ENCODE results near the gene UPK1B. TPM values are rescaled to one million over a fixed set of nuclear protein-coding genes. Genes with fewer than 3 reads are reported as not detected.
A peak's percentile ranks its signal among the peaks of the same experiment; 100 is the strongest.
"Not testable (repeated sequence)": the region's sequence is repeated elsewhere in the genome, so short reads cannot be mapped to it uniquely, and the experiment has no call there.

The UPK1B gene
- polyA plus RNA-seq, 3 donors, result 7.1 to 13.2 (median 9.1) TPM

GRCh38 chr3:119220970-119221667 lies 47.7 kb downstream of the UPK1B start:
- DNase-seq, result no peak

- no peak for DNase-seq
These were observed 48.5 kb downstream of the UPK1B start for GRCh38 chr3:119221779-119222320.

DNA sequence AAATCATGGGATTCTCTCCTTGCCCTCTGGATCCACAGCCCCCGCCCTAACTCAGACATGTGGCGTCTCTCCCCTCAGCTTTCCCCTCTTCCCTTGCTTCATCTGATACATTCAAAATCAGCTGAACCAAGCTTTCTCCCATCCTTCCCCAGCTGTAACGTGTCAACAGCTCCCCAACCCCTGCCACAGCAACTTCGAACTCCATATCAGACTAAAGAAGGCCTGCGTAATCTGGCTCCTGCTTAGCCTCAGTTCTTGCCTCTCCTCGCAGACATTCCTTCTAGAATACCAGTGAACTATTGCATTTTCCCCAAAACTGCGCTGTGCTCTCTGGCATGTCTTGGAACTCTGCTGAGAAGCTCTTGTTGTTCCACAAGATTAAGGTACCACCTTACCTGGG lies 49.0 kb downstream of the UPK1B start:
- no peak for DNase-seq

DNA sequence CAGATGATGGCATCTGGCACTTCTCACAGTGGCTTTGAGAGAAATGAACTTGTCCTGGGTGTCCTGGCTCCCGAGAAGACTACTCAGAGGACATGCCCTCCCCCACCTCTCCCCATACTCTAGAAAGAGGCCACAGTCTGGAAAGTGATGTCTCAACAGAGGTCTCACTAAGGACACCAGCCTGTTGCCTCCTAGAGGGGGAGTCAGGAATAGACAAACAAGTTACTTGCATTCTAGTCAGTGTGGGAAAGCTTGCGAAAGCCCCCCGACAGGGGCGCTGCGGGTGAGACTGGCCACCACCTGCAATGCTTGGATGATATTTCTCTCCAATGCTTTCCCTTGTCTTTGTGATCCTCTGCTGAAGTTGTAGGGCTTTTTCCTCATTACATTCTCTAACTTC lies 50.1 kb downstream of the UPK1B start:
- no peak for DNase-seq

DNA sequence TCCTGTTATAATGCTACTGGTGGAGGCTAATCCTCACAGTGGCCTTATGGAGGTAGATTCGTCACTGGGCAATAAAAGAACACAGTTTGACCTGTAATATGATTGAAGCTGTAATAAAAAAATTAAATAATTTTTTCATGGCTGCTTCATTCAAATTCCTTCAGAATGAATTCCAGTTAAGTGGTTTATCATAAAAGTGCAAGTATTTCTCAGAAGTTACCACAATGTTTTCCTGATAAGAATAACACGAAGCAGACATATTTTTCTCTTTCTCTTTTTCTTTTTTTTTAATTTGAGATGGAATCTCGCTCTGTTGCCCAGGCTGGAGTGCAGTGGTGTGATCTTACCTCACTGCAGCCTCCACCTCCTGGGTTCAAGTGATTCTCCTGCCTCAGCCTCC lies 51.7 kb downstream of the UPK1B start:
- no peak for DNase-seq

- DNase-seq, result no peak
These were observed 53.9 kb downstream of the UPK1B start for GRCh38 chr3:119227070-119227850.

- DNase-seq, result no peak
These were observed 55.2 kb downstream of the UPK1B start for GRCh38 chr3:119228373-119229145.

GRCh38 chr3:119229190-119229589 lies 55.8 kb downstream of the UPK1B start:
- DNase-seq, result no peak

GRCh38 chr3:119230071-119230470 lies 56.7 kb downstream of the UPK1B start:
- no peak for DNase-seq

GRCh38 chr3:119230745-119231144 lies 57.3 kb downstream of the UPK1B start:
- no peak for DNase-seq

GRCh38 chr3:119234610-119235009 lies 61.2 kb downstream of the UPK1B start:
- DNase-seq, result no peak

DNA sequence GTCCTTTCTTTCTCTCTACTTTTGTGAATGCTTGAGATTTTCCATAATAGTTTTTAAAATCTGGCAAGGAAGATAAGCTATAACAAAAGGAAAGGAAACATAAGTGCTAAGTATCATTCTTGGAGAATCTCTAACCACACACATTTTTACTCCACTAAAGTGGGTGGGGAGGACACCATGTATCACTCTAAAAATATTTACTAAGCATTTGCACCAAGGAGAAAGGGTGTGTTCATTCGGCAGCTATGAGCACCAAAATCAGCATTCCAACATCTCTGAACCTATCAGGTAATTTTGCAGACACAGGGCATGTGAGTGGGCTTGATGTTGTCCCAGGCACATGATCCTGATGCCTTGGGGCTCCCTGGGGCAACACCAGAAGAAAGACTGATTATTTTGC lies 61.8 kb downstream of the UPK1B start:
- no peak for DNase-seq

DNA sequence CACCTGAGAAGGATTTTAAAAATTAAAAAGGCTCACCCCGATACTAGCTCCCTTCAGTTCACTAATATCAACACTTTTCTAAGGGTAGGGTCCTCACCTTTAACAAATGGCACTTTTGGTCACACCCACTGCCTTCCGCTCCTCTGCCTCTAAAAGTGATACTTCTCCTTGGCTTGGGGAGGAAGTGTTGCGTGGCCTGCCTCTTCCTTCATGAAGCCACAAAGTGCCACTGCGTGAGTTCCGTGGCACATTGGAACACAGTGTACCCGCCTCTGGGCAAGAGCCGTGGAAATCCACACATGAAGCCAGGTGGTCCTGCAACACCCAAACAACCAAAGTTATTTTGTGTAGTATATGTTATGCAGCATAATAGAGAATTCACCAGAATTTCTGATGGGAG lies 63.4 kb downstream of the UPK1B start:
- DNase-seq, result no peak

GRCh38 chr3:119237299-119237698 lies 63.9 kb downstream of the UPK1B start:
- no peak for DNase-seq

GRCh38 chr3:119238363-119238762 lies 65.0 kb downstream of the UPK1B start:
- no peak for DNase-seq

GRCh38 chr3:119239206-119239820 lies 65.9 kb downstream of the UPK1B start:
- no peak for DNase-seq

- peak; percentile 52 for DNase-seq
These were observed 66.7 kb downstream of the UPK1B start for GRCh38 chr3:119240101-119240590.

DNA sequence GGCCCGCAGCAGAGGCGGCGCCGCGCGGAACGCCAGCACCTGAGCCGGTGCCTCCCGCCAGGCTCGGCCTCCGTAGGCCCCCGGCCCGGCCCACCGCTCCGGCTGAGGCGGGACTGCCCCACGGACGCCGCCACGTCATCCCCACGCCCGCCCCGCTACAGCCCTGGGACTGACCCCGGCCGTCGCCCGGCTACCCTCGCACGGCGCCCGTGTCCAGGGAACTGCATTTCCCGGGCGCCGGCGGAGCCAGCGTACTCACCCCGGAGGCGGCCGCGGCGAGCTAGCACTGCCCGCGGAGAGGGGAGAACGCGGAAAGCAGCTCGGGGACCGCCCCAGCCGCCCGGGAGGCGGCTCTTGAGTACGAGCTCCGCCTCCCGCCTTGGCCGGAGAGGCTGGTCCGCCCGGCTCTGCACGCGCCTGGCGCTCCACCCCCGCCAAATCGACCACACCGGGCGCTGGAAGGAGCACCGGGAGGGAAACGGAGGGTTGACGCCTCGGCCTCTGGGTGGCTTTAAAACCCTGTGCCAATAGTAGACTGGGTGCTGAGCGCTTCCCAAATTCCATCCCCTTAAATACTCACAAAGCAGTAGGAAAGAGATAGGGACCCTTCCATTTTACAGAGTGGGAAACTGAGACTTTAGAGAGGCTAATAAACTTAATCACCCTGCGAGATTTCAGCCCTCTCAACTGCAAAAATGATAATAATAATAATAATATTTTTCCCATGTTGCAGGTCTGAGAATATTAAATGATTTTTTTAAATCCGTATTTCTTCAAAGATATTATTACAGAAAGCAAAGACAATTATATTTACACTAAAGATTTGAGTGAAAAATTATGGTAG lies 67.4 kb downstream of the UPK1B start, which contains the start of gene B4GALT4:
Gene B4GALT4 (minus strand): TSS at position 288 of the 844 bp plus-strand sequence. CDS start 10,779 bp downstream, outside the sequence.
- DNase-seq, result peak; percentile 86

DNA sequence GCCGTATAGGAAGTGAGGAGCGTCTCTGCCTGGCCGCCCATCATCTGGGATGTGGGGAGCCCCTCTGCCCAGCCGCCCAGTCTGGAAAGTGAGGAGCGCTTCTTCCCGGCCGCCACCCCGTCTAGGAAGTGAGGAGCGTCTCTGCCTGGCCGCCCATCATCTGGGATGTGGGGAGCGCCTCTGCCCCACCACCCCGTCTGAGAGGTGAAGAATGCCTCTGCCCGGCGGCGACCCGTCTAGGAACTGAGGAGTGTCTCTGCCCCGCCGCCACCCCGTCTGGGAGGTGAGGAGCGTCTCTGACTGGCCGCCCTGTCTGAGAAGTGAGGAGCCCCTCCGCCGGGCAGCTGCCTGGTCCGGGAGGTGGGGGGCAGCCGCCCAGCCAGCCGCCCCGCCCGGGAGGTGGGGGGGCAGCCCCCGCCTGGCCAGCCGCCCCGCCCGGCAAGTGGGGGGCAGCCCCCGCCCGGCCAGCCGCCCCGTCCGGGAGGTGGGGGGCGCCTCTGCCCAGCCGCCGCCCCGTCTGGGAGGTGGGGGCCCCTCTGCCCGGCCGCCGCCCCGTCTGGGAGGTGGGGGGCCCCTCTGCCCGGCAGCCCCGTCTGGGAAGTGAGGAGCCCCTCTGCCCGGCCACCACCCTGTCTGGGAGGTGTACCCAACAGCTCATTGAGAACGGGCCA lies 69.1 kb downstream of the UPK1B start:
- not testable (repeated sequence) for DNase-seq

DNA sequence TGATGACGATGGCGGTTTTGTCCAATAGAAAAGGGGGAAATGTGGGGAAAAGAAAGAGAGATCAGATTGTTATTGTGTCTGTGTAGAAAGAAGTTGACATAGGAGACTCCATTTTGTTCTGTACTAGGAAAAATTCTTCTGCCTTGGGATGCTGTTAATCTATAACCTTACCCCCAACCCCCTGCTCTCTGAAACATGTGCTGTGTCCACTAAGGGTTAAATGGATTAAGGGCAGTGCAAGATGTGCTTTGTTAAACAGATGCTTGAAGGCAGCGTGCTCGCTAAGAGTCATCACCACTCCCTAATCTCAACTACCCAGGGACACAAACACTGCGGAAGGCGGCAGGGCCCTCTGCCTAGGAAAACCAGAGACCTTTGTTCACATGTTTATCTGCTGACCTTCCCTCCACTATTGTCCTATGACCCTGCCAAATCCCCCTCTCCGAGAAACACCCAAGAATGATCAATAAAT lies 69.7 kb downstream of the UPK1B start:
- not testable (repeated sequence) for DNase-seq
